ENCODE measurements around the gene RLBP1. TPM values are rescaled to one million over a fixed set of nuclear protein-coding genes. Genes with fewer than 3 reads are reported as not detected.

Gene RLBP1
- total RNA-seq: not detected in 2 replicates

GRCh38 chr15:89221543-89221942, at the start of gene RLBP1:
Gene RLBP1, minus strand, starts transcription at chr15:89221579. Its CDS starts 2,604 bp downstream, at chr15:89218975.

GRCh38 chr15:89243691-89244573, 22.6 kb upstream of the RLBP1 start, which contains the start of gene FANCI:
Gene FANCI, plus strand, starts transcription at chr15:89243979. Its CDS starts 3,669 bp downstream, at chr15:89247648.

Other genes starting within 250 kb of the RLBP1 start
- gene ABHD2, start 133.1 kb downstream of the RLBP1 start, total RNA-seq: 25.8 and 76.3 TPM in 2 replicates
- 5.3 and 25.3 TPM in 2 replicates for gene FANCI, start 22.4 kb upstream of the RLBP1 start, total RNA-seq
- 82.8 and 100.0 TPM in 2 replicates for gene POLG, start 113.2 kb upstream of the RLBP1 start, total RNA-seq

Measured in smooth muscle cell of the umbilical artery (primary cell).